K562 (cell line): ENCODE results near the gene YPEL2.

Source experiments
- BRCA1 ChIP-seq, 2 experiments: fragments of 450-650 bp in 1 of 2; sonication (generic) in 1 of 2; formaldehyde crosslinking in 1 of 2; IDR thresholded peaks; 2 replicates each; pipeline versions ENCODE4 v1.5.0 to v1.6.1; 2017 to 2020; ENCODE audit warnings: mild to moderate bottlenecking in 1 of 2, missing genetic modification reagents in 1 of 2
- CEBPZ ChIP-seq: fragments of 150-350 bp; IDR thresholded peaks from 2 replicates; pipeline ENCODE4 v1.6.1; 2014; ENCODE audit warnings: low read depth, mild to moderate bottlenecking, low read length, borderline replicate concordance
- CTCF ChIP-seq, 3 experiments: IDR thresholded peaks in 2 of 3; conservative IDR thresholded peaks in 1 of 3; 2 replicates each; pipeline ENCODE4 v1.5.1; 2011 to 2012; ENCODE audit warnings: low read length in 3 of 3, mild to moderate bottlenecking in 3 of 3, control low read depth in 2 of 3, improper control_type of control experiment in 1 of 3, inconsistent platforms in 1 of 3, low read depth in 1 of 3, mixed read lengths in 1 of 3, moderate library complexity in 1 of 3; ENCODE audit not compliant: insufficient read depth in 2 of 3
- CTCFL ChIP-seq: IDR thresholded peaks from 2 replicates; pipeline ENCODE4 v1.6.1; 2011; ENCODE audit warnings: borderline replicate concordance, low read depth, mild to moderate bottlenecking, moderate library complexity, low read length; ENCODE audit not compliant: insufficient read depth, poor library complexity, severe bottlenecking
- ELK1 ChIP-seq: sonication (generic); formaldehyde crosslinking; IDR thresholded peaks from 2 replicates; pipeline ENCODE4 v1.8.1; 2022; ENCODE audit warnings: missing genetic modification reagents
- IRF2 ChIP-seq: sonication (generic); formaldehyde crosslinking; IDR thresholded peaks from 2 replicates; pipeline ENCODE4 v1.8.1; 2022; ENCODE audit warnings: mild to moderate bottlenecking, missing genetic modification reagents
- KDM1A ChIP-seq, 2 experiments: fragments of 450-650 bp; IDR thresholded peaks; 2 replicates each; pipeline ENCODE4 v1.6.1; 2016; ENCODE audit warnings: mild to moderate bottlenecking in 2 of 2
- KLF10 ChIP-seq: fragments of 250-450 bp; sonication (Bioruptor Pico); IDR thresholded peaks from 2 replicates; pipeline ENCODE4 v1.6.1; 2021; ENCODE audit warnings: matching md5 sums
- NFIC ChIP-seq: fragments of 450-650 bp; IDR thresholded peaks from 2 replicates; pipeline ENCODE4 v1.6.1; 2017; ENCODE audit warnings: mild to moderate bottlenecking, inconsistent platforms
- NR2C2 ChIP-seq, 2 experiments: fragments of 200-800 bp in 1 of 2; sonication (Bioruptor generic) in 1 of 2; sonication (generic) in 1 of 2; formaldehyde crosslinking in 1 of 2; IDR thresholded peaks; 2 replicates each; pipeline versions ENCODE4 v1.6.1 to v1.8.0; 2016 to 2022; ENCODE audit warnings: mild to moderate bottlenecking in 1 of 2, missing compliant biosample characterization in 1 of 2, missing genetic modification characterization in 1 of 2, missing genetic modification reagents in 1 of 2
- ZFP36 ChIP-seq: fragments of 150-350 bp; IDR thresholded peaks from 2 replicates; pipeline ENCODE4 v1.6.1; 2018; ENCODE audit warnings: low read length, low read depth; ENCODE audit not compliant: partially characterized antibody
- ZNF121 ChIP-seq: sonication (generic); formaldehyde crosslinking; conservative IDR thresholded peaks from 2 replicates; pipeline ENCODE4 v1.8.0; 2022; ENCODE audit warnings: missing genetic modification reagents
- ZNF76 ChIP-seq: fragments of 250-450 bp; sonication (Bioruptor Pico); IDR thresholded peaks from 2 replicates; pipeline ENCODE4 v1.4.0; 2020; ENCODE audit warnings: mild to moderate bottlenecking, moderate library complexity, borderline replicate concordance

GRCh38 chr17:59399914-59400313 is 68.5 kb downstream of the YPEL2 start:
- TF ChIP-seq ZFP36, result no peak
- TF ChIP-seq KDM1A (IDR thresholded peaks at IDR 0.05), result no peak
- no peak for TF ChIP-seq CTCFL
- no peak for TF ChIP-seq CEBPZ
- TF ChIP-seq ZNF121, result no peak
- TF ChIP-seq NFIC, result no peak
- TF ChIP-seq CTCF (IDR thresholded peaks at IDR 0.05 in 2 of 3, conservative IDR thresholded peaks at IDR 0.05 in 1 of 3; ENCODE audit: insufficient read depth in 2 of 3, low read depth in 1 of 3, low read length in 3 of 3), result no peak
- no peak for TF ChIP-seq NR2C2 (CRISPR knock-in tag; IDR thresholded peaks at IDR 0.05)
- no peak for TF ChIP-seq NR2C2 (tag; IDR thresholded peaks at IDR 0.05)
- no peak for TF ChIP-seq ELK1
- no peak for TF ChIP-seq IRF2 (CRISPR knock-in tag)
- no peak for TF ChIP-seq ZNF76 (CRISPR knock-in tag)
- TF ChIP-seq BRCA1 (IDR thresholded peaks at IDR 0.05), result no peak
- no peak for TF ChIP-seq BRCA1 (CRISPR knock-in tag; IDR thresholded peaks at IDR 0.05)
- no peak for TF ChIP-seq KLF10 (CRISPR knock-in tag)
